ENCODE measurements around the gene KCNIP1. TPM values are rescaled to one million over a fixed set of nuclear protein-coding genes. Genes with fewer than 3 reads are reported as not detected.

The KCNIP1 gene
- total and polyA plus RNA-seq, 2 of the 13 experiments (the other 11 are each of a cell fraction or from before 2014, with no cell fraction given), result not detected

DNA sequence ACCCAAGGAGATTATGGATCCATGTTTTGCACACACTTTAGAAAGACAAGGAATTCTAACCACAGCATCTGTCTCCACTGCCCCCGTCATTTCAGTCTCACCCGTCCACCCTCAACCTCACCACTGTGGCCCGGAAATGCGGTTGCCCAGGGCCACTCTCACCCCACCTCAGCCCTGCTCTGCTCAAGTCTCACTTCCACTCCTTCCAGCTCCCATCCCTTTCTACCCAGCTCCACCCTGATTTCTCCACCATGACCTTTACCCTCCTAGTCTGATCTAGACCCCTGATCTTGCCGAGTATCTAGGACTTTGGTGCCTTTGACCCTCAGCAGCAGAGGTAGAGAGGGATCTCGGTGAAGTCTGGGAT, 7.2 kb upstream of the KCNIP1 start:
- H3K4me1 ChIP-seq (ENCODE audit: insufficient read depth, low read length), result no peaks in the 10 kb centered on the region
- no peaks in the 10 kb centered on the region for H3K9me3 ChIP-seq (ENCODE audit: low read length)
- no peak overlapping the region for H2AFZ ChIP-seq (ENCODE audit: low read length)
- BruUV-seq (replicated peaks), result no TSS peak
- H3K36me3 ChIP-seq (replicated peaks in 1 of 2; ENCODE audit: control insufficient read depth in 1 of 2, insufficient read depth in 2 of 2, low read length in 2 of 2), result no peaks in the 10 kb centered on the region
- no peaks in the 10 kb centered on the region for H3K79me2 ChIP-seq (ENCODE audit: insufficient read depth, low read length)
- H3K9ac ChIP-seq (ENCODE audit: insufficient read depth, low read depth, low read length), result no peak overlapping the region
- H3K4me2 ChIP-seq (ENCODE audit: low read depth, low read length), result no peak overlapping the region
- FAIRE-seq, result no peak
- 2% methylated on average over 6 of the region's 6 CpGs for WGBS (ENCODE audit: low lambda C conversion rate)
- no peak for ATAC-seq
- ChIA-PET CTCF (ENCODE audit: low intra/inter-chr PET ratio, low total read pairs) (no interaction called here), POLR2A (no interaction called here)
- H4K20me1 ChIP-seq (ENCODE audit: insufficient read depth, low read length), result no peaks in the 10 kb centered on the region
- no peak overlapping the region for H3K4me3 ChIP-seq (replicated peaks in 1 of 3; ENCODE audit: insufficient read depth in 1 of 3, low read depth in 2 of 3, low read length in 3 of 3)
- H3K27me3 ChIP-seq (ENCODE audit: control insufficient read depth in 1 of 2, insufficient read depth in 2 of 2, low read length in 2 of 2), result peaks cover 0 to 10% of the 10 kb centered on the region in 2 experiments; a peak in 4 of 5 replicates
- no peak overlapping the region for H3K27ac ChIP-seq (ENCODE audit: extremely low read length, insufficient read depth, low read length)
- TF ChIP-seq CENPBD1 (CRISPR knock-in tag; IDR thresholded peaks at IDR 0.05; ENCODE audit: borderline replicate concordance, low read depth) (no peak), TGIF2 (CRISPR knock-in tag; IDR thresholded peaks at IDR 0.05) (no peak)
- TF ChIP-seq, protein P1, sequence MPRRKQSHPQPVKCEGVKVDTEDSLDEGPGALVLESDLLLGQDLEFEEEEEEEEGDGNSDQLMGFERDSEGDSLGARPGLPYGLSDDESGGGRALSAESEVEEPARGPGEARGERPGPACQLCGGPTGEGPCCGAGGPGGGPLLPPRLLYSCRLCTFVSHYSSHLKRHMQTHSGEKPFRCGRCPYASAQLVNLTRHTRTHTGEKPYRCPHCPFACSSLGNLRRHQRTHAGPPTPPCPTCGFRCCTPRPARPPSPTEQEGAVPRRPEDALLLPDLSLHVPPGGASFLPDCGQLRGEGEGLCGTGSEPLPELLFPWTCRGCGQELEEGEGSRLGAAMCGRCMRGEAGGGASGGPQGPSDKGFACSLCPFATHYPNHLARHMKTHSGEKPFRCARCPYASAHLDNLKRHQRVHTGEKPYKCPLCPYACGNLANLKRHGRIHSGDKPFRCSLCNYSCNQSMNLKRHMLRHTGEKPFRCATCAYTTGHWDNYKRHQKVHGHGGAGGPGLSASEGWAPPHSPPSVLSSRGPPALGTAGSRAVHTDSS (CRISPR knock-in tag; conservative IDR thresholded peaks at IDR 0.05), result no peak
- DNase-seq (ENCODE audit: low spot score), result no peak
- intact Hi-C loops (cut with micrococcal nuclease; ENCODE audit: unreplicated experiment), result no loop called here
- in situ Hi-C loops (cut with HindIII; ENCODE audit: extremely low pct_ligation_motif_present, low pct_unique_long_range_greater_than_20kb), result no loop called here

DNA sequence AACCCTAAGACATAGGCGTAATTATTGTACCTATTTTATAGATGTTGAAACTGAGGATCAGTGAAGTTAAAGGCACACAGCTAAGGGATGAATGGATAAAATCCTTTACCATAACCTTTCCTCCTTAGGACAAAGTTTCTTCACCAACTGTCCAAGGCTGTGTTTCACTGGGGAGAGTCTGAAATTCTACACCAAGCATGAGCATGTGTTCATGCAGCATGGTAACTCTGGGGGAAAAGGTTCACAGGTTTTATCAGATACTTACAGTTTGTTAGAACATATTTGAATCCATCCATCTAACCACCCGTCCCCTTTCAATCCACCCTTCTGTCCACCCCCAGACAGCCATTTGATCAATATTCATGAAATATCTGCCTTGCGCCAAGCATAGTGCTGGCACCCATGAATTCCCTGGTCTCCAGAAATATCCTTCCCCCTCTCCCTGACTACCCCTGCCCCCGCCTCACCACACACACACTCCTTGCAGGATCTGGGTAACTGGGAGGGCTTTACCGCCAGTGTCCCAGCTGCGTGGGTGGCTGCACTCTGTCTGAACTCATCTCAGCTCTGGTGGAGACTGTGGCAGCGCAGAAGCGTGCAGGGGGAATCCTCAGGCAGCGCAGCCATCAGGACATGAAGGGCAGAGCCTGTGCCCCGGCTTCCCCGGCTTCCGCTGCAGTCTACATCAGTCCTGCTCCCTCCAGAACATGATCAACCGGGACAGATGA, 6.3 kb upstream of the KCNIP1 start:
- no peaks in the 10 kb centered on the region for H3K36me3 ChIP-seq (replicated peaks in 1 of 2; ENCODE audit: control insufficient read depth in 1 of 2, insufficient read depth in 2 of 2, low read length in 2 of 2)
- BruUV-seq (replicated peaks), result no TSS peak
- no peak overlapping the region for H3K27ac ChIP-seq (ENCODE audit: extremely low read length, insufficient read depth, low read length)
- ATAC-seq (no peak), FAIRE-seq (no peak), DNase-seq (ENCODE audit: low spot score) (no peak)
- in situ Hi-C loops (cut with HindIII; ENCODE audit: extremely low pct_ligation_motif_present, low pct_unique_long_range_greater_than_20kb), result no loop called here
- no peaks in the 10 kb centered on the region for H4K20me1 ChIP-seq (ENCODE audit: insufficient read depth, low read length)
- intact Hi-C loops (cut with micrococcal nuclease; ENCODE audit: unreplicated experiment), result no loop called here
- no peak overlapping the region for H3K9ac ChIP-seq (ENCODE audit: insufficient read depth, low read depth, low read length)
- ChIA-PET CTCF (ENCODE audit: low intra/inter-chr PET ratio, low total read pairs) (no interaction called here), POLR2A (no interaction called here)
- no peaks in the 10 kb centered on the region for H3K79me2 ChIP-seq (ENCODE audit: insufficient read depth, low read length)
- H3K4me3 ChIP-seq (replicated peaks in 1 of 3; ENCODE audit: insufficient read depth in 1 of 3, low read depth in 2 of 3, low read length in 3 of 3), result no peak overlapping the region
- H3K4me2 ChIP-seq (ENCODE audit: low read depth, low read length), result no peak overlapping the region
- no peaks in the 10 kb centered on the region for H3K4me1 ChIP-seq (ENCODE audit: insufficient read depth, low read length)
- no peak overlapping the region for H2AFZ ChIP-seq (ENCODE audit: low read length)
- TF ChIP-seq SNRNP70 (IDR thresholded peaks at IDR 0.05; ENCODE audit: low read depth, low read length) (no peak), ZFP1 (CRISPR knock-in tag; IDR thresholded peaks at IDR 0.05) (no peak)
- WGBS (ENCODE audit: low lambda C conversion rate), result 28% methylated on average over 10 of the region's 13 CpGs
- peaks cover 0 to 10% of the 10 kb centered on the region in 2 experiments; a peak in 4 of 5 replicates for H3K27me3 ChIP-seq (ENCODE audit: control insufficient read depth in 1 of 2, insufficient read depth in 2 of 2, low read length in 2 of 2)
- H3K9me3 ChIP-seq (ENCODE audit: low read length), result no peaks in the 10 kb centered on the region

Data from HepG2 (cell line).